HG03575 (cell line): ENCODE data around the gene LOC128125822.
A peak's percentile ranks its signal among the peaks of the same experiment; 100 is the strongest.

Source experiments
- ATAC-seq: cut with Tn5 transposase; IDR thresholded peaks from one replicate; pipeline ENCODE4 v1.9.1; 2021; ENCODE audit not compliant: unreplicated experiment, insufficient number of reproducible peaks, low FRiP score; ENCODE audit errors: extremely low read depth

LOC128125822 gene

DNA sequence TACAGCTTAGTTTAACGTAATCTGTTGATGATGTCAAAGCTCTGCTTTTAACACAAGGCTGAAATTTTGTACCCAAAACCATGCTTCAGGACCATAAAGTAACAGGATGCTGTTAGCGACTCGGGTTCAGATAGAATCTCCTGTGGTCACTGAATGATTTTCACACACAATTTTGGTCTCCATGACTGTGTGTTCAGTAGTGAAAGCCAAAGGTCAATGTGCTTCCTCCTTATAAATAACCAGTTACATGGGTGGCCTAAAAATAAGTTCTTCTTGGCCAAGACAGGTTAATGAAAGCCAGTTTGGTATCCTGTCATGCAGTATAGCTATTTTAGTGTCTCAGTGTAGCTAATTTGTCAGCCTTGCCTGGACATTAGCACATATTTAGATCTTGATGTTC, 19.1 kb upstream of the LOC128125822 start:
- peak; percentile 98 for ATAC-seq

DNA sequence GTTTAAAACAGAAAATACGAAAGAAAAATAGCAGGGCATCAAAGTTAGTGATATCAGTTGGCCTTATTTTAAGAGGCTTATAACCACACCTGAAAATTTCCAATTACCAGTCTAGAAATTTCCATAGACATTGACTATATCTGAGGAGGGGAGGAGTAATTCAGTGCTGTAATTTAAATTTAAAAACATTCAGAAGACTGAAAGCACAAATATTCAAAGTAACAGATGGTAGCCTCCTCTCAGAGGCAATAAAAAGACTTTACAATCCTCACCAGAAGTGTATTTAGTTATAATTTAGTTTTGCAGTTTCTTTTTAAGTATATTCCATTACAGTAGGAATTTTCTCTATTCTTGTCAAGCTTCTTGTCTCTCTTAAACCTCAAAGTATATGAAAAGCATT, 18.4 kb upstream of the LOC128125822 start:
- no peak for ATAC-seq

DNA sequence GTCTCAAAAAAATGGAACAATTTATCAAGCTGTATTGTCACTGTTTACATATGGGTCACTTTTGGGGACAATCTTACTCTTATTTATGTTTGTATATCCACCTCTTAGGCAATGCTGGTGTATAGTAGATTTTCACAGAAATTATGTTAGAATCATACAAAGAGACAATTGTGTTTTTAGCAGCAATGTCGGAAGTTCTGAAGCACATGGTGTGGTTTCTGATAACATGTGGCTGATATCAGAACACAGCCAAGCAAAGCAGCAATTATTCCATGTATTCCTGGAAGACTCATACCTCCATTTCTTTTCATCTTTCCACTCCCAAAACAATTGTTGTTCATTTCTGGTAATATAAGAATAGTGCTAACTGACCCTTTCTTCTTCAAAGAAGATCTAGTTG, 17.5 kb upstream of the LOC128125822 start:
- no peak for ATAC-seq

DNA sequence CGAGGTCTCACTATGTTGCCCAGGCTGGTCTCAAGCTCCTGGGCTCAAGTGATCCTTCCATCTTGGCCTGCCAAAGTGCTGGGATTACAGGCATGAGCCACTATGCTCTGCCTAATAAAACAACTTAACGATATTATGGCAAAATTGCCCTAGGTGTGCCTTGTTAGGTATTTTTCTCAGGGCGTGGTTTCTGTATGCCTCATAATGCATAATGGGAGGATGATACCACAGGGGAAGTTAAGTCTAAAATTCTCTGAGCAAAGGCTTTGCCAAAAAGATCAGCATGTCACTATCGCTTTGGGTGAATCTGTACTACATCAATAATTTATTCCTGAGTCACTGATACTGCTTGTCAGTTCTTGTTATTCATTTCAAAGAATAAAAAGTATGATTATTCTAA, 15.9 kb upstream of the LOC128125822 start:
- no peak for ATAC-seq

DNA sequence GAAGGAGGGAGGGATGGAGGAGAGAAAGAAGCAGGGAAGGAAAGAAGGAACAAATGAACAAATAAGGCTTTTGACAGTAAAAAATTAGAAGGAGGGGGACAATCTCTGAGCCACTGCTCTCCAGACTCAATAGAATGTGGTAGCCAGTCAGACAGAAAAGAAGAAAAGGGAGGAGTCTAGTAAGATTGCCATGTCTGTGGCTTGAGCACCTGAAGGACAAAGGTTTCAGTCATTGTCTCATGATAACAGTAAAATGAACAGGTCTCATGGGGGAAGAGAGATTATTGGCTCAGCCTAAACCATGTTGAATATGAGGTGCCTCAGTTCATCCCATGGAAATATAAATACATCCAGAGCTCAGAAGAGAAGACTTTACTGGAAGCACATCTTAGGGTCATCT, 14.0 kb upstream of the LOC128125822 start:
- no peak for ATAC-seq

DNA sequence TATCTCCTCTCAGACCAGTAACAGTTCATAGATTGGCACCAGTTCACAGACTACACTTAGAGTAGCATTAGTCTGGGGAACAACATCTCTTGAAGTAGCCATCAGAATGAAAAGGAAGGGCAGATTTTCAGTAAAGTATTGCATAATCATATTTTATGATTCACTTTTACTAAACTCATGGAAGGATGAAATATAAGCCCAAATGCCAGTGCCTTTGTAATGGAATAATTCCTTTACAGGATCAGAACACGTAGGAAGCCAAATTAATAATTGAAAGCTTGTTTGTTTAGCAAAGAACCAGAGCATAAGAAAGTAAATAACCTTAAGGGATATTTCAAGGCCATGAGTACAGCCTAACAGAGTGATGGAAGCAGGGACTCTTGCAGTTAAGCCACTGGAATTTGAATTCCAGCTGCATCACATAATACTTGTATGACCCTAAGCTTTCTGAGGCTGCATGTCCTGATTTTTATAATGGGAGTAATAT, 11.4 kb upstream of the LOC128125822 start:
- no peak for ATAC-seq

DNA sequence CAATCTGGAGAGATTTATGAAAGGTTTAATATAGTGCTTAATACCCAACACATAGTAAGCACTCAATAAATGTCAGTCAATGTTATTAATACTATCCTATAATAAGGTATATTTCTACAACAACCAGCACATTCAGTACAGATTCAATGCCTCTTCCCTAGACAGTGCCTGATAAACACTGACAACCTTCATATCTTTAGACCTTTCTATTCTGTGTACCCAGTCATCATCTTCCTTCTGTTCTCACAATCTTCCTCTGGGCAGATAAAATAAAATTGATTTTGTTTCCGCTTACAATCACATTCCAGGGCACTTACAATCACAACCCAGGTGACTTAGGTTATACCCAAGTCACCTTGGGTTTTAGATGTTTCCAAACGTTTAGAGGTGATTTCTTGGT, 11.0 kb upstream of the LOC128125822 start:
- ATAC-seq: no peak

DNA sequence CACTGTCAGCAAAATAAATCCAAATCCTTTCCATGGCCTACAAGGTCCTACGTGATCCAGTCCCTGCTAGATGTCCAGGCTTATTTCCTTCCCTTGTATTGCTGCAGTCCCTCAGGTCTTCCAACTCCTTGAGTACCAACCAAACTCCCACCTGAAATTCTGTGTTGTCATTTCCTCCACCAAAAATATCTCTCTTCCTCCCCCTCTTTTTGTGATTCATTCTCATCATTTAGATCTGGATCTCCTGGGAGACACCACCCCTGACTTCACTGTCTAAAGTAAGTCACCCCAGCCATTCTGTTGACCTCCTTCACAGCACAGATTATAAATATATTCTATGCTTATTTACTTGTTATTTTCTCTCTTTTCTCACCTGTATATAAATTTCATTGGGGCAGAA, 9.0 kb upstream of the LOC128125822 start:
- no peak for ATAC-seq

DNA sequence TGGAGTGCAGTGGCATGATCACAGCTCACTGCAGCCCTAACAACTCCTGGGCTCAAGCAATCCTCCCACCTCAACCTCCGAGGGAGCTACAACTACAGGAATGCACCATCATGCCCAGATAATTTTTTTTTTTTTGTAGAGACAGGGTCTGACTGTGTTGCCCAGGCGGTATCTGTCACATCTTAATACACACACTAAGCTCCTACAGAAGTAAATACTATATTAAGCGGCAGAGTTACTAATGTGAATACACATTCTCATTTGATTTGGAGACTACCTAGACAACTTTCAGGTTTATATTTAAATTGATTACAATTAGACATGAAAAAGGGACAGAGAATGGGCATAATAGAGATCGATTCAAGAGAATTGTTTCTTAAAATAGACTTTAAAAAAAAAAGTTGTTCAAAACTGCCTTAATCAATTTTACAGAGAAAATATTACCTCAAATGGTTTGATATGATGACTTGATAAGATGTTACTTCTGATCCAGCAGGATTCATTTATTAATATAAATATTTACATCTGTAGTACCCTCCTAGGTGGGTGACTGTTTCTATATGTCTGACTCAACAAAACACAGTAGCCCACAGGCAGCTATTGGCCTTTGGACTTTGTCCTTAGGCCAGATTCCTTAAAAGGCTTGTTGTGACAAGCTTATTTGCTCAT, 7.1 kb upstream of the LOC128125822 start:
- ATAC-seq: no peak

DNA sequence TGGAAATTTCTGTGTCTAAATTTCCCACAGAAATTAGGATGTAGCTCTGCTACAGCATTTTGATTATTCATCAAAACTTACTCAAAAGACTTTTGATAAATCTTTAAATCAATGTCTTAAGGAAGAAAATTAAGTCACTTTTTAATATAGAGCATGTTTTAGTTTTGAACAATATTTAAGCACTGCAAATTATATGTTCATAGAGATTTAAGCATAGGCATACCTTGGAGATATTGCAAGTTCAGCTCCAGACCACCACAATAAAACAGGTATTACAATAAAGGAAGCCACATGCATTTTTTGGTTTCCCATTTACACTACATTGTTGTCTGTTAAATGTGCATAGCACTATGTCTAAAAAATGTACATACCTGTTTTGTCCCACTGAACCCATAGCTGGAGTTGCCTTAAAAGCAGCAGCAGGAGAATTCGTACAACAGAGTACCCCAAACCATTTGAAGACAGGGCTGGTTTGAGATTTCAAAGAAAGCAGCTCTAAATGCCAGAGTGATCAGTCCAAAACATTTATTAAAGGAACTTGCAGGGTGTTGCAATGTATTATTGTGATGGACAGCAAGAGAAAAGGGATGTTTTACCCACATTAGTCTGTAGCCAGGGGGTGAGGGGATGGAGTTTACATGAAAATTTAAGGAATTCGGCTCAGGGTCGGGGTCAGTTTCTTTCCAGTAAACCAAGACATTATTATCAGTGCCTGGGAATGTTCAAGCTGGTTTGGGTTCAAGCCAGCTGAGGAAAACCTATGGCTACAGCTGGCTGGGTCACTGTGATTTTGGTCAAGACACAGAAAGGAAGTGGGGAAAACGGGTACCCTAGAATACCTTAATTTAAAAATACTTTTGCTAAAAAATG, 6.3 kb upstream of the LOC128125822 start:
- ATAC-seq: no peak

DNA sequence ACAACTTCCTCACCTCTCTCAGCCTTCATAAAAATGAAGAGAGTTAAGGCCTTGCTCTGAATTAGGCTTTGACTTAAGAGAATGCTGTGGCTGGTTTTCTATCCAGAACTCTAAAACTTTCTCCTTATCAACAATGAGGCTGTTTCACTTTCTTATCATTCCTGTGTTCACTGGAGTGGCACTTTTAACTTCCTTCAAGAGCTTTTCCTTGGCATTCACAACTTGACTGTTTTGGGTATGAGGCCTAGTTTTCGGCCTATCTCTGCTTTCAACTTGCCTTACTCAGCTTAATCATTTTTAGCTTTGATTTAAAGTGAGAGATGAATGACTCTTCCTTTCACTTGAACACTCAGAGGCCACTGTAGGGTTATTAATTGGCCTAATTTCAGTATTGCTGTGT, 4.3 kb upstream of the LOC128125822 start:
- ATAC-seq: no peak

DNA sequence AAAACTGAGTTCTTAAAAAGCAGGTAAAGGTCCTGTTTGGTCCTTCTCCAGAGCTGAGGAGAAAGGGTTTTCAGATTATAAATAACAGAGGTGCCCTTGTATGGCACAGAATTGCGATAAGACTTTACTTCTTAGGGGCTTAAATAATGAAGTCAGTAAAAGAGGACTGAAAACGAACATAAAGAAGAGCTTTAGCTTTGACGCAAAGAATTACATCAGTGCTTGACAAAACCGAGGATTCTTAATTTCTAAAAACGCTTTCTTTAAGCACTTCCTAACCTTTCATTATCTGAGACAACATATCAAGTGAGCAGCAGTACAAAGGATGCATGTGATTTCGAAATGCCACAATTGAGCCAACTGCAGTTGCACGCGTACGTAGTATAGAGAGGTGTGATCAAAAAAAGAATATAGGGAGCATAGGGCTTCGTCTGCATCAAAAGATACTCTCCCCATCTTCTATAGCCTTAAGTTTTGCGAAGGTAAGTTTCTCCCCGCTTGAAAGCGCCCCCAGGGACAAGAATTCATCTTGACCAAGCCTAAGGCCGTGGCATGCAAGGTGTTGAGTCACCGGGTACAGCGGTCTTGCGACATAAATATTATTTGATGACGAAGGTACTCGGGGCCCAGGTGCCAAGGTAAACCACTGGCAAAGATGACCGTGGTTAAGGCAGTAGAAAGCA, 778 bp upstream of the LOC128125822 start:
- ATAC-seq: no peak

DNA sequence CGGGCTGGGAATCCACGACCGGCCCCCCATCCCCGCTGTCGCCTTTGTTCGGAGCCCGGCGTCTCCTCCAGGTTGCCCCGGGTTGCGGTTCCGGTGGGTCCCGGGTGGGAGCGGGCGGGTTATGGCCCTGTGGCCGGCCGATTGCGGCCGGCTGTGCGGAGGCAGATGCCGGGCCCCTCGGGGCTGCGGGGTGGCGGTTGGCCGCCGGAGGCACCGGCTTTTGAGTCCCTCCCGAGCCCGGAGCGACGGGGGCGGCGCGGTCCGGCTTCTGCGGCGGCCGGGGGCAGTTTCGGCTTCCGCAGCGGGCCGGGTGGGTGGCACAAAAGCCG, 431 bp downstream of the LOC128125822 start:
- ATAC-seq: no peak

DNA sequence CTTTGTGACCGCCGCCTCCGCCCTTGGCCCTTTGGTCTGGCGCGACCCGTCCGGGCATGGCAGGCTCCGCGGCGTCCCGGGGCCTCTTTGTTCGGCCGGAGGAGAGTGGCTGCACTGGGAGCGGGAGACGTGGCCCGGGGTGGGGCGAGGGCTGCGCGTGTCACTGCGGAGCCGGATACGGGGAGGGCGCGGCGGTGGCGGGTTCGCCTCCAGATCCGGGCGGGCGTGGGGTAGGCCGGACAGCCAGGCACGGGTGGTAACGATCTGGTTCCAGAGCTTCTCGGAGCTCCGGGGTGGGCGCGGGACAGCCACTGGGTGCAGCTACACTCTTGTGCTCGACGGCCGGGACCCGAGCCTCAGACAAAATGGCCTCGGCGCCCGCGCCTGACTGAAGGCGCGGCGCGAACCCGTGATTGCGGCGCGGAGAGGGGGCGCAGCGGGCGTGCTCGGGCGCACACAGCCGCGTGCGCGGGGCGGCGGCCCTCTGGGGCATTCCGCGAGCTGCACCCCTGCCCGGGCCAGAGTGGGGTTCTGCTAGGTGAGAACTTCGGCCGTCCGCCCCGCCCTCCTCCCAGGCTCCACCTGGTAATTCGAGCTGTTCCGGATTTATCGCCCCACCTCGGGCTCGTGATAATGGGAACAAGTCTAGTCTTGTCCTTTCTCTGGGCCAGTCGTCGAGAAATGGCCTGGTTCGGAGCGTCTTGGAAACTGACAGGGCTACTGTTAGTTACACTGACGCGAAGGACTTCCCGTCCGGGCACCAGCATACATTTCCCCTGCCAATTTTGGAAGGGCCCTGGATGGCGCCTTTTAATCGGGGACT, 1.0 kb downstream of the LOC128125822 start:
- ATAC-seq: no peak

DNA sequence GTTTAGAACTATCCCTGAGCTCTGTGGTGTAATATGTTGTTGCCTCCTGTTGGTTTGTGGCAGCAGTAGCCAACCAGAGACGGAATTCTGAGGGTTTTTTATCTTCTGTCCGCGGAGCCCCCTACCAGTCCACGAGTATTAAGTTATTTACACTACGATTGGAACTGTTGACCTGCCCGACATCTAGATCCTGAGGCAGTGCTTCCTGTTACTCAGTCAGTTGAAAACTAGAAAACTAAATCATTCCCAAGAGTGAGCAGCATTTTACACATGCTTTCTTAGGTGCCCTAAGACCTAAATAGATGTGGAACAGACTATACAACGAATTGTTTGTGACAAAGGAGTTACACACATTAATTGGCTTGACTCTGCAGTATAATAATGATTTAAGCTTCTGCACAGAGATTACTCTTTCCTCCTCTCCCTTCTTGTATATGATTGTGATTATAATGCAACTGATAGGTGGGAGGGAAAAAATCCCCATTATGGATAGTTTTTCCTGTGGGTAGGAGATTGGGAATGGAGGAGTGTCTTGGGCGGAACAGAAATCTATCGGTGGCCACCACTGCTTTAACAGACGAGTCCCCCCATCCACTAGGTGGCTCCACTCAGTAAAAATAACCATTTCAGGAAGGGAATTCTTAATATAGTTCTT, 1.7 kb downstream of the LOC128125822 start:
- ATAC-seq: no peak

DNA sequence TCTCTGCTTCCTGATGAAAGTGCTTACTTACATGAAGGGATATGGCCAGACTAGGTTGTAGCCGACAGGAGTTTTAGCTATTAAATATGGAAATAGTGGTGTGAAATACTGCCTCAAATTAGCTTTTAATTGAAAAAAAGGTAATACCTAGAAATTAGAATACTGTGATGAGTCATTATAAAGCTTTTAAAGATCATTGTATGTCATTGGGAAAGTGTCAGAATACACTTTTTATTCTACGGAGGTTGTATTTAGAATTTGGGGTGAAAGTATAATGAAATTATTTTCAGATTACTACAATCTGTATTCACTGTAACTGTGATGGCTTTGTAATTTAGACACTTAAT, 2.2 kb downstream of the LOC128125822 start:
- no peak for ATAC-seq

DNA sequence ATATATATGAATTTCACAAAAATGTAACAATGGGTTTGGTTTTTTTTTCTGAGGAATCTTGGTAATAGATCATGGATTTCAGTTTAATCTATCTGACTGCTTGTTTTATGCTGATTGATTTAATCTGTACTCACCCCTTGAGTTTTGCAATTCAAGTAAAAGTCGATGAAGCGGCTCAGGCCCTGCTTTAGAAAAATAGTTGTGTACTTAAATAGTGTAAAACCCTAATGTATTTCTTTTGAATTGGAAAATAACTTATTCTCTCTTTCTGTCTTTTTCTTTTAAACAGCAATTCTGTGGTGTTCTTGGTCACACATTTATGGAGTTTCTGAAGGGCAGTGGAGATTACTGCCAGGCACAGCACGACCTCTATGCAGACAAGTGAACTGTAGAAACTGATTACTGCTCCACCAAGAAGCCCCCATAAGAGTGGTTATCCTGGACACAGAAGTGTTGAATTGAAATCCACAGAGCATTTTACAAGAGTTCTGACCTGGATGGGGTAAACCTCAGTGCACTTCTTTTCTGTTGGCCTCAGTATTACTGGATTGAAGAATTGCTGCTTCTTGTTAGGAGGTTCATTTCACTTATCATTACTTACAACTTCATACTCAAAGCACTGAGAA, 4.0 kb downstream of the LOC128125822 start:
- no peak for ATAC-seq

DNA sequence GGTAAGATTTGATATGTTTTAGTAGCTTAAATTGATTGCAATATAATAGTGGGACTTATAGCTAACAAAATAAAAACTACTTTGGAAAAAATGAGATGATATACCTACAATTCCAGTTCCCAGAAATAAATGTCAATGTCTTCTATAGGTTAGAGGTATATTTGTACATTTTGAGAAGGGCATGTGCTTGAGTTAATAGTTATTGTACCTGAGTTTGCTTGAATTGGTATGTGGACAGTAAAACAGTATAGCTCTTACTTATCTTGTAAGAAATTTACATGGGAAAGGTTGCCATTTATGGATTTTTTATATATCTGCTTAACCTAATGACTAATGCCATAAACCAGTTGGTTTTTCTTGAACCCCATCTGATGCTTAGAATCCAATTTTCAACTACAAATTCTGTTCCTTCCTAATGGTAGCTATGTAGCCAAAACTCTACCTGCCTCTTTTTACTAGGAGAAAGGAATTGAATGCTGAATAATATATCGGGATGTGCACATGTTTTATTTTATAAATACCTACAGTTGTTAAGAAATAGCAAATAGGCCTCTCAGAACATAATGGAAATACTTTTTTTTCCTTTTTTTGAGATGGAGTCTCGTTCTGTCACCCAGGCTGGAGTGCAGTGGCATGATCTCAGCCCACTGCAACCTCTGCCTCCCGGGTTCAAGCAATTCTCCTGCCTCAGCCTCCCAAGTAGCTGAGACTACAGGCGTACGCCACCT, 4.9 kb downstream of the LOC128125822 start:
- no peak for ATAC-seq
